Fibroblast of skin of left quadriceps (primary cell): ENCODE results near the gene VDAC1.
"Not testable (repeated sequence)": the region's sequence is repeated elsewhere in the genome, so short reads cannot be mapped to it uniquely, and the experiment has no call there.

Experiments used
- DNase-seq, 2 experiments: peaks; one replicate each; pipeline ENCODE4 v3.0.0-alpha.2; 2013; ENCODE audit warnings: low read depth in 2 of 2

The VDAC1 gene

GRCh38 chr5:133995341-133995740 lies 9.4 kb downstream of the VDAC1 start:
- no peak for DNase-seq

- no peak for DNase-seq
Measured at GRCh38 chr5:133994990-133995333, 9.8 kb downstream of the VDAC1 start.

GRCh38 chr5:133994297-133994989 lies 10.3 kb downstream of the VDAC1 start:
- DNase-seq = no peak

GRCh38 chr5:133993185-133993936 lies 11.4 kb downstream of the VDAC1 start:
- DNase-seq = peak; percentile 34 to 43

GRCh38 chr5:133992429-133993155 lies 12.2 kb downstream of the VDAC1 start:
- DNase-seq = no peak

GRCh38 chr5:133991171-133991910 lies 13.4 kb downstream of the VDAC1 start:
- DNase-seq = no peak

GRCh38 chr5:133990396-133990795 lies 14.4 kb downstream of the VDAC1 start:
- DNase-seq = no peak

GRCh38 chr5:133985540-133986180 lies 19.1 kb downstream of the VDAC1 start:
- no peak for DNase-seq

- no peak for DNase-seq
Measured at GRCh38 chr5:133983674-133984073, 21.1 kb downstream of the VDAC1 start.

GRCh38 chr5:133981714-133982113 lies 23.1 kb downstream of the VDAC1 start:
- DNase-seq = no peak

GRCh38 chr5:133980652-133981051 lies 24.1 kb downstream of the VDAC1 start:
- no peak for DNase-seq

GRCh38 chr5:133978943-133979342 lies 25.8 kb downstream of the VDAC1 start:
- DNase-seq = no peak

- DNase-seq = peak in 1 of 2 experiments; percentile 24
Measured at GRCh38 chr5:133977858-133978257, 26.9 kb downstream of the VDAC1 start.

GRCh38 chr5:133977161-133977787 lies 27.5 kb downstream of the VDAC1 start:
- no peak for DNase-seq

- DNase-seq = not testable (repeated sequence)
Measured at GRCh38 chr5:133975546-133975945, 29.2 kb downstream of the VDAC1 start.

- DNase-seq = no peak
Measured at GRCh38 chr5:133974142-133974541, 30.6 kb downstream of the VDAC1 start.

- no peak for DNase-seq
Measured at GRCh38 chr5:133970325-133970909, 34.4 kb downstream of the VDAC1 start.

- no peak for DNase-seq
Measured at GRCh38 chr5:133969654-133970324, 35.0 kb downstream of the VDAC1 start.

- peak; percentile 92 for DNase-seq
Measured at GRCh38 chr5:133968204-133968980, 36.4 kb downstream of the VDAC1 start, which contains the start of gene C5orf15. Gene C5orf15, minus strand, starts transcription at chr5:133968625. Its CDS starts 41 bp downstream, at chr5:133968584.
